GM21360 (cell line): ENCODE data around the gene PTPRA.
"Not testable (repeated sequence)": the region's sequence is repeated elsewhere in the genome, so short reads cannot be mapped to it uniquely, and the experiment has no call there.

Experiments used
- ATAC-seq: cut with Tn5 transposase; IDR thresholded peaks from one replicate; pipeline ENCODE4 v1.9.1; 2021; ENCODE audit warnings: mild to moderate bottlenecking, moderate library complexity; ENCODE audit not compliant: unreplicated experiment

Gene PTPRA

DNA sequence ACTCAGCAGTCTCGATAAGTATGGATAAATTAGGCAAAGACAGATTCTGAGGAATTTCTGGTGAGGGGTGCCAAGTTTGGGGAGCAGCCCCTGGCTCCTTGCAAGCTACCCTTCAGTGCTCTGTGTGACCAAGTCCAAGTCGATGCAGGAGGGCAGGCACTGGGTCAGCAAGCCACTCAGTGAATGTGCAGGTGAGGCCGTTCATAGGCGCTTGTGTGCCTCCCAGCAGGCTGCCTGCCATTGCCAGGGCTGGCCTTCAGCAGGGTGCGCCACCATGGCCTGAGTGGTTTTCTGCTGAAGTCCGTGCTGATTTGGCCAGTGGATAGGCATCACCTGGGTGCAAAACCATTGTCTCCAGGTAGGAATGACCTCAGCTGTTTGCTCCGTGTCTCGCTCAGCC, 166.8 kb downstream of the PTPRA start:
- no peak for ATAC-seq

DNA sequence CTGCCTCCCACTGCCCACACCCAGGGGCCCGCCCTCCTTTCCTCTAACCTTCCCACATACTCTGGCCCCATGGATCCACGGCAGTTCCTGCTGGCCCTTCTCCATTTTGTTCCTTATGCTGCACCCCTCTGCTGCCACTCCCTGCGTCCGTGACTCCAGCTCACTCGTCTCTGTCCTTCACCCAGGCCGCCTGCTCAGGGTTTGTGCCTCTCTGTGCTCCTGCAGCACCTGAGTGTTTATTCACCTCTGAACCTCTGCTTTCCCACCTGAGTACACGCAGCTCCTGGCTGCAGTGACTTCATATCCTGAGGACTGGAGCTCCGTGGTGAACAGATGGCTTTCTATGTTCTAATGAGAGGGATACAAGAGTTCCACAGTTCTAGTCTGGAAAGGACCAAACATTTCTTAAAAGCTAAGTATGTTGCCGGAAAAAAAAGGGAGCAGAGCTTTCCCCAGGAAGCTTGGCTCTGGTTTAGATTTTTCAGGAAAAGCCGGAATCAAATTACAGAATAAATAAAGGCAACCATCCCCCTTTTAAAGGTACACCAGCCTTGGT, 168.7 kb downstream of the PTPRA start:
- ATAC-seq = no peak

DNA sequence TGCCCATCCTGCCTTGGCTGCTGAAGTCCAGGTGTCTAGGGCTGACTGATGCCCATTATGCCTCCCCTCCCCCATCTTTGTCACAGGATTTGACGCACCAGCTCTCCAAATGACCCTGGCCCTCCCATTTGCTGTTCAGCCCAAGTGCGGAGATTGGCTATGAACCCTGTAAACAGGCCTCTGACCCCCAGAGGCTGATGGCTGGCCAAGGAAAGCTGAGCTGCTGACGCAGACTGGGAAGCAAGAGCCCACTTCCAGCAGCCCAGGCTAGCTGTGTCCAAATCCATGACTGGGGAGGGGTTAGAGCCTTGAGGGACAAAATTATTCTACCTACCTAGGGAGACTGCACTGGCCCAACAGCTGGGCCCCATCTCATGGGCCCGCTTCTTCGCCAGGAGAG, 169.3 kb downstream of the PTPRA start:
- ATAC-seq = no peak

DNA sequence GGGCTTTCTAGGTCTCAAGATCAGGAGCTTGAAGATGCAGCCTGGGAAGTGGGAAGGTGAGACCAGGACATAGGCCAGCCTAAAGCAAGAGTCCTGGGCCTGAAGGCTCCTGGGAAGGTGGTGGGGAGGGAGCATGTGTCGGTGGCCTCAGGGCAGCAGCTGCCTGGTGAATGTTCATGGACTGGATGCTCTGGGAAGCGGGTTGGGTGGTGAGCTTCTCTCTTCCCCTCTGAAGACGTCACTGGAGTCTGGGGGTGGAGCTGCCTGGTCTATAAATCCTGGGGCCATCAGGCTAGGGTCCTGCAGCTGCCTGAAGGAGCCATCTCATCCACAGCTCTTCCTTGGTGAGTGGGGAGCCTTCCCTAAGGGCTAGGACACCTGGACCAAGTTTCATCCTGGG, 170.0 kb downstream of the PTPRA start, which contains the start of gene GNRH2:
GNRH2 (plus strand) TSS at position 301 of the 400 bp plus-strand sequence. CDS start 793 bp downstream, outside the sequence.
- no peak for ATAC-seq

DNA sequence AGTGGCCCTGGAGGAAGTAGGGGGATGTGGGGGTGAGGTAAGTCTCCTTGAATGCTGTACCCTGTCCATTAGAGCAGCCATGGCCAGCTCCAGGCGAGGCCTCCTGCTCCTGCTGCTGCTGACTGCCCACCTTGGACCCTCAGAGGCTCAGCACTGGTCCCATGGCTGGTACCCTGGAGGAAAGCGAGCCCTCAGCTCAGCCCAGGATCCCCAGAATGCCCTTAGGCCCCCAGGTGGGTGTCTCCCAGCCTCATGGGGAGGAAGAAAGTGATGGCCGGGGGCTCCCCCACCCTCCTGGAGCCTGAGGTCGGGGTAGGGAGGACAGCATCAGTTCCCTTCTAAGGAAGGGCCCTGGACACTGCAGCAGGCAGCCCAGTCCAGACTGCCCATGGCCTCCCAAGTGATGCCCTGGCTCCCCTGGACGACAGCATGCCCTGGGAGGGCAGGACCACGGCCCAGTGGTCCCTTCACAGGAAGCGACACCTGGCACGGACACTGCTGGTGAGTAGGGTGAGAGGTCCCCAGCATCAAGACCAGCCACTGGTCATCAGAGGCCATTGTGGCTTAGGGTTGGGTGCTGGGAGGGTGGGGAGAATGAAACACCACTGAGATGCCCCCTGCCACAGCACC, 171.2 kb downstream of the PTPRA start:
- ATAC-seq = no peak

DNA sequence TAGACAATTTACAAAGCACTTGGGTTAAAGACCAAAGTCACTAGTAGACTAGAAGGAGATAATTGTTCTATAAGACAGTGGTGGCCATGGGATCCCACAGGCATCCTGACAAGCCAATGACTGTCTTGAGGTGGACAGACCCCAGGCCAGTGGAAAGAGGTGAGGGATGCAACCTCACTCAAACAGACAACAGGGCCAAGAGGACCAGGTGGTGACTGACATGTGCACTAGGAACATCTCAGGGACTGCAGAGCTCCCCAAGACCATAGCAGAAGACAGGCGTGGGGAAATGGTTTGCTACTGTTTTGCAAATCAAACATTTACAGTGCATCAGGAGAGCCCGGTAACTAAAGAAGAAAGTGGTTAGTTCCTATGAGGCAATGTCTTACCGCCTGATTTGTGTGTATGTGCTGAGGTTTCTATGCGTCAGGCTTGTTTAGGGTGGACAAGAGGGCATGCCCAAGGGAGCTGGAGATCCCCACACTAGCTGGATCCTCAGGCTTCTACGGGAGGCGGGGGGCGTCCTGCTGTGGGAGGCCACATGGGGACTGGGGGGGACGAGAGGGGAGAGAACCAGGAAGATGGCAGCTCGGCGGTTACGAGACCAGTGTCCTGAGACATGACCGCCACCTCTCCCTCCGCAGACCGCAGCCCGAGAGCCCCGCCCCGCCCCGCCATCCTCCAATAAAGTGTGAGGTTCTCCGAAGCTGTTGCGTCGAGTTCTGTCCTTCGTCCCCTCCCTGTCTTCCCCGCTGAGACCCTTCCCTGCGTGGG, 171.9 kb downstream of the PTPRA start:
- peak; percentile 3 for ATAC-seq

DNA sequence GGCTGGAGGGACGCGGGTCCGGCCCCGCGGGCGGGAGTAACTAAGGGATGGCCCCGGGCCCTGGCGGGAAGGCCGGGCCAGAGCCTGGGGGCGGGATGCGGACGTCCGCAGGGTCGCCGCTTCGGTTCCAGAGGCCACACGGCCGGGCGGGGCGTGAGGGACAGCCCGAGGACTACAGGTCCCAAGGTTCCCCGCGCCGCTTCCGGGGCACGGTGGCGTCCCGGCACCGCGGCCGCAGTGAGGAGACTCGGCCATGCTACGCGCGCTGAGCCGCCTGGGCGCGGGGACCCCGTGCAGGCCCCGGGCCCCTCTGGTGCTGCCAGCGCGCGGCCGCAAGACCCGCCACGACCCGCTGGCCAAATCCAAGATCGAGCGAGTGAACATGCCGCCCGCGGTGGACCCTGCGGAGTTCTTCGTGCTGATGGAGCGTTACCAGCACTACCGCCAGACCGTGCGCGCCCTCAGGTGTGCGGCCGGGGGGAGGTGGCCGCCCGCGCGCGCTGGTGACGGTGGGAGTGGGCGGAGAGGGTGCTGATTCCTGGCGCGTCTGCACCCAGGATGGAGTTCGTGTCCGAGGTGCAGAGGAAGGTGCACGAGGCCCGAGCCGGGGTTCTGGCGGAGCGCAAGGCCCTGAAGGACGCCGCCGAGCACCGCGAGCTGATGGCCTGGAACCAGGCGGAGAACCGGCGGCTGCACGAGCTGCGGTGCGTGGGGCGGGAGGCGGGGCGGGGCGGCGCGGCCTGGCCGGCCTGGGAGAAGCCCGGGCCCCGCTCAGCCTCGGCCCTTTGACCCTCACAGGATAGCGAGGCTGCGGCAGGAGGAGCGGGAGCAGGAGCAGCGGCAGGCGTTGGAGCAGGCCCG, 172.8 kb downstream of the PTPRA start, which contains the start of gene MRPS26:
MRPS26 (plus strand) TSS at position 237 of the 861 bp plus-strand sequence; CDS start at position 254, 17 bp downstream.
- ATAC-seq = peak; percentile 86

DNA sequence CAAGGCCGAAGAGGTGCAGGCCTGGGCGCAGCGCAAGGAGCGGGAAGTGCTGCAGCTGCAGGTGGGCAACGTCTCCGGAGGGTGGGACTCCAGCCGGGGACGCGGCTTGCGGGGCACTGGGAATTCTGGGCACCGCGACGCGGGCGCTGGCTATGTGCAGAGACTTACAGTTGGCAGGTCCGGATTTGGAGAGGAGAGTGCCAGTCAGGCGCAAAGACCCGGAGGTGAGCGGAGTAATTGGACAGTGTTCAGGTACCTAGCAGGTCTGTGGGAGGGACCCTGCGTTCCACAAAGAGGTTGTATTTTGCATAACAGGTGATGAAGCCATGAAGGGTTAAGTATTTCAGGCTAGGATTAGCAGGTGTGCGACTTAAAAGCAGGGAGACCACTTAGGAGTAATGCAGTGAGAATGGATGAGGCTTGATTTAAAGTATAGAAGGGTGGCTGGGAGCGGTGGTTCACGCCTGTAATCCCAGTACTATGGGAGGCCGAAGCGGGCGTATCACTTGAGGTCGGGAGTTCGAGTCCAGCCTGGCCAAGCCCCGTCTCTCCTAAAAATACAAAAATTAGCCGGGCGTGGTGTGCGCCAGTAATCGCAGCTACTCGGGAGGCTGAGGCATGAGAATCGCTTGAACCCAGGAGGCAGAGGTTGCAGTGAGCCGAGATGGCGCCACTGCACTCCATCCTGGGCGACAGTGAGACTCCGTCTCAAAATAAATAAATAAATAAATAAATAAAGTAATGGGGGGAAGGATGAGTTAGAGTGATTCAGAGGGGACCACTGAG, 173.6 kb downstream of the PTPRA start:
- no peak for ATAC-seq

DNA sequence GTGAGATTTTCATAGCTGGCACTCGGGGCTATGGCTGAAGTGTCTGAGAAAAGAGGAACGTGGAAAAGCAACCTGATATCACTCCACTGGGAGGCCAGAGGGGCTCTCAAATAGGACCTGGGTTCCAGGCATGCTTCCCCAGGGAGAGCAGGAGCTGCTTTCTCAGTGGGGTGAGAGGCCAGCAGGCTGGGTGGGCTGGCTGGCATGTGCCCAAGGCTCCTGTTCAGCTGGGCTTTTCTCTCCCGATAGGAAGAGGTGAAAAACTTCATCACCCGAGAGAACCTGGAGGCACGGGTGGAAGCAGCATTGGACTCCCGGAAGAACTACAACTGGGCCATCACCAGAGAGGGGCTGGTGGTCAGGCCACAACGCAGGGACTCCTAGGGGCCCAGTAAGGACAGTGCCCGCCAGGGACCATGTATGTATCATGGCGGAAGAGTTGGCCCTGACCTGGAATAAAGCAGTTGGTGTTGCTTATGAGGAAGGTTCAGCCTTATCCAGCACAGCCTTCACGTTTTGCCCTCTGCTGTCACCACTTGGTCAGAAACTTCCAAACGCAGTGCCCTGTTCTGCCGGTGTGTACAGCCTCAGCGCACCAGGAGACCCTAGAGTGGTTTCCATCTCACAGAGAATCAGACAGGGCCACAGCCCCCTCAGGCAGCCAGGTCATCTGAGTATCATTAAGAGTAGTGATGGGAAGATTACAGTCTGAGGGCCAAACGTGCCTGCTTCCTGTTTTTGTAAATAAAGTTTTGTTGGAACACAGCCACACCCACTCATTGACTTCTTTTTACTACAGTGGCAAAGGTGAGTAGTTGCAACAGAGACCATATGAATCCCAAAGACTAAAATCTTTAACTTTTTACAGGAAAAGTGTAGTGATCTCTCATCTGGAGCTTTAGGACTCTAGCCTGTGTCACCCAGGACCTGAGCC, 174.5 kb downstream of the PTPRA start:
- ATAC-seq = no peak

DNA sequence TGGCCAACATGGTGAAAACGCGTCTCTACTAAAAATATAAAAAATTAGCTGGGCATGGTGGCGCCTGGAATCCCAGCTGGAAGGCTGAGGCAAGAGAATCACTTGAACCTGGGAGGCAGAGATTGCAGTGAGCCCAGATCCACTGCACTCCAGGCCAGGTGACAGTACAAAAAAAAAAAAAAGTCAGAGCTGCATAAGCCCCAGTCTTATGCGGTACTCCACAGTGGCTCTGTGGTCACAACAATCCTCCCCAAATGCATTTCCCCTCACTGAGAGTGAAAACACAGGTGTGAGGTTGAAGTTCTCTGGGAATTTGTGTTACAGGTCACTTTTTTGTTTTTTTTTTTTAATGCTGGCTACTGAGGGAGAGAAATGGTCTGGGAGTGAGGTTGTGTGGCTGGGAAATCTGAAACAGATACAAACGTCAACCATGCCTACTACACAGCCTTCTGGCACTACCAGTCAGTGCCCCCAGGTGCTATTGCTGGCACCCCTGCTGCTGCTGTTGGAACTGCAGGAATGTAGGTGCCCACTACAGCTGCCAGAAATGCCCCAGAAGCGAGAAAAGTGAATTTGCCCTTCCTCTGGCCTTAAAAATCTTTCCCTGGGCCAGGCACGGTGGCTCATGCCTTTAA, 178.2 kb downstream of the PTPRA start:
- no peak for ATAC-seq

DNA sequence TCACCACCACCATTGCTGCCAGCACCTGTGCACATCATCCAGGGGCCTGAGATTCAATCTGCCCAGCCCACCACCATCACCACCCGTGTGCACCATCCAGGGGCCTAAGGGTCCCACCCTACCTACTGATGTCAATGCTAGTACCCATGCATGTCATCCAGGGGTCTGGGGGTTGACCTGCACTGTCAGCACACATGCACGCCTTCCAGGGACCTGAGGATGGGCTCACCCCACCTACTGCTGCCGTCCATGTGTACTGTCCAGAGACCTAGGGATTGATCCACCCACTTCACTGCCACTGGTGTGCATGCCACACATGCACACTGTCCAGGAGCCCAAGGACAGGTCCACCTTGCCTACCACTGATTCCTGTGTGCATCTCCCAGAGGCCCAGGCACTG, 186.2 kb downstream of the PTPRA start:
- no peak for ATAC-seq

DNA sequence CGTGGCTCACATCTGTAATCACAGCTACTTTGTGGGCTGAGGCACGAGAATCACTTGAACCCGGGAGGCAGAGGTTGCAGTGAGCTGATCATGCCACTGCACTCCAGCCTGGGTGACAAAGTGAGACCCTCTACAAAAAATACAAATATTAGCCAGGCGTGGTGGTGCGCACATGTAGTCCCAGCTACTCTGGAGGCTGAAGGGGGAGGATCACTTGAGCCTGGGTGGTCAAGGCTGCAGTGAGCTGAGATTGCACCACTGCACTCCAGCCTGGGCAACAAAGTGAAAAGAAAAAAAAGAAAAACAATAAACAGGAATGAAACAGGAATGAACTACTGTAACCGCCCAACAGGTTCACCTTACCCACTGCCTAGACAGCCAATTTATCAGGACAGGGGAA, 190.8 kb downstream of the PTPRA start:
- not testable (repeated sequence) for ATAC-seq

DNA sequence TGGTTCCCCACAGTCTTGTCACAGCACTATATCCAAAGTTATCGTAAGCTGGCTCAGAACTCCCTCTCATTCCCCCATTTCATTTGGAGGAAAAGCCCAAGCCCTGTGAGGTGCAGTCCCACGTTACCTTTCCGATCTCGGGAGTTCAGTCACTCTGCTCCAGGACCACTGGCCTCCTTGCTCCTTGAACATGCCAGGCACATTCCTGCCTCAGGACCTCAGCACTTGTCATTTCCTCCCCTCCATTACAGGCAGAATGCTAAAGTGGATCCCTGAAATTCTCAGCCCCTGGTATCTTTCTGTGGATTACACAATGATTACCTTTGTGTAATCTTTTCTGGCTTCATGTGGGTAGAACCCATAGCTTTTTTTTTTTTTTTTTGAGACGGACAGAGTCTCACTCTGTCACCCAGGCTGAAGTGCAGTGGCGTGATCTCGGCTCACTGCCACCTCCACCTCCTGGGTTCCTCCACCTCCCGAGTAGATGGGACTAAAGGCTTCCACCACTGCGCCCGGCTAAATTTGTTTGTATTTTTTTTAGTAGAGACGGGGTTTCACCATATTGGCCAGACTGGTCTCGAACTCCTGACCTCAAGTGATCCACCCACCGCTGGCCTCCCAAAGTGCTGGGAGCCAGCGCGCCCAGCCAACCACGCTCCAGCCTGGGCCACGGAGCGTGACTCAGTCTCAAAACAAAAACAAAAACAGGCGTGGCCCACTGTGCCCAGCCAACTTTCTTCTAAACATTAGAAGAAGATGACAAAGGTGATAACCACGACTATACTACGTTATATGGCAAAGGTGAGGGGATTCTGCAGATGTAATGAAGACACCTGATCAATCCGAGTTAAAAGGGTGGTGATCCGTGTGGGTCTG, 194.1 kb downstream of the PTPRA start:
- no peak for ATAC-seq

DNA sequence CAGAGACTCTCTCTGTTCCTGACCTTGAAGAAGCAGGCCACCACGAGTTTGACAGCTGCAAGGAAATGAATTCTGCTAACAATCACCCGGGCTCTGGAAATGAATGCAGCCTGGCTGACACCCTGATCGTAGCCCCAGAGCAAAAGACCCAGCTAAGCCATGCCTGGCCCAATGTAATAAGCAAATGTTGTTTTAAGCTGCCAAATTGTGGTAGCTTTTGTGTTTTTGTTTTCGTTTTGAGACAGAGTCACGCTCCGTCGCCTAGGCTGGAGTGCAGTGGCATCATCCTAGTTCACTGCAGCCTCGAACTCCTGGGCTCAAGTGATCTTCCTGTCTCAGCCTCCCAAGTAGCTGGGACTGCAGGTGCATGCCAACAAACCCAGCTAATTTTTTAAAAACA, 194.8 kb downstream of the PTPRA start:
- no peak for ATAC-seq

DNA sequence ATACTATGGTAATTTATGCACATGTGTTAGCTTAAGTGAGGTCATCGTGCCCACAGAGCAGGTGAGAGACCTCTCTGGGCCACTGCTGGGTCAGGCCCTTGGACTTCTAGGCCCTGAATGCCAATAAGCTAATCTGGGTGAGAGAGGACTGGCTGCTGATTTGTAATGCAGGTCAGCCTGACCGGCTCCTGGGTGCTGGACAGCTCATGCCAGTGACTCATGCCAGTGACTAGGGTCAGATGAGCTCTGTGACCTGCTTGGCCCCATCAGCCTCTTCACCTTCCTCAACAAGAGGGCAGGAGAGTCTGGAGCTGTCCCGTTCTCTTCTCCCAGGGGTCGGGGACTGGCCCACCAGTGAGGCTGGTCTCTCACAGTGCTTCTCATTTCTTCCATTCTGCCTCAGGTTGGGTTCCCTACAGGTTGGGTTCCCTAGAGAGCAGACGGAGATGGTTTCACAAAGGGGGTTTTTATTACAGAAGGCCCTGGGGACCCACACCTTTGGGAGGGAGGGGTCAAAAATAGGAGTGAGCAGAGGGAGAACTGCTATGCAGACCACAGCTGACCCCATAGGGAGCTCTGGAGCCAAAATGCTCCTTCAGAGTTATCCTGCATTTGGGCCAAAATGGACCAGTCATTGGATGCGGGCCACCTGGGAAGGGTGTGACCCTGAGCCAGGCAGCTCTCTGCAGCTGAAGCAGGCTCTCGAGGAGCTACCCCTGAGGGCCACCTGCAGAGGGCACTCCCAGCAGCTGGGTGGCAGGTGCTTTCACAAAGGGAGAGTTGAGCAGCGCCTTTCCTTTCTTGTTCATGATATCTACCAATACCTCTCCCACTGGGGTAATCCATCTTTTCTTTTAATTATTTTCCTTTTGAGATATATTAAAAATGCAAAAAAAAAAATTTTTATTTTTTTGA, 196.0 kb downstream of the PTPRA start:
- ATAC-seq = no peak

DNA sequence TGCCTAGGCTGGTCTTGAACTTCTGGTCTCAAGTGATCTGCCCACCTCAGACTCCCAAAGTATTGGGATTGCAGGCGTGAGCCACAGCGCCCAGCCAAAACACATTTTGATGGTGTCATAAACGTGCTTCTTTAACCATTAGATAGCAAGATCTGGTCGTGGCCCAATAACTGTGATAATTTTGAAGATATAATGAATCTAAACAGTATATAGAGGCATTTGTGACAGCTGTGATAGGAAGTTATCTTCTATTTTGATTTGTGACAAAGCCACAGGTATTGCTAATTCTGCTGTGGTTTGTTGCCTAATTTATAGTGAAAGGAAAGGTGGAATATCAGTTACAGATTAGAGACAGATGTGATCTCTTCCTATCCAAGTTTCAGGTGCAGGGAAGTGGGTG, 197.4 kb downstream of the PTPRA start:
- ATAC-seq = no peak

DNA sequence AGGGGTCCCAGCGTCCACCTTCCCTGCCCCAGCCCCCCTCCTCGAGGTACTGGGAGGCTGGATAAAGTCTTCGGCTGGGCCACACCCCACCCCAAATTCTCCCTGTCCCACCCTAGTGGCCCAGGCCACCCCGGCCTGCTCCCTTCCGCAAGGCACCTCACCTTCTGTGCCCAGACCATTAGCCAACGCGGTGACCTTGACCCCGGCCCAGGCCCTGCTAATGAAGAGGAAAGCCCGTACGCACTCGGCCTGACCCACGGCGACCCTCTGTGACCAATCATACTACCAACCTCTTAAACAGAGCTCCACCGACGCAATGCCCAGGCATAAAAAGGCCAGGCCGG, 198.0 kb downstream of the PTPRA start:
- no peak for ATAC-seq
